ENCODE data around the gene OTULINL.

Gene OTULINL

GRCh38 chr5:14615365-14615764 lies 33.8 kb downstream of the OTULINL start:
- TF ChIP-seq CTCF (IDR thresholded peaks at IDR 0.05; ENCODE audit: extremely low read depth, missing control alignments), result no peak

GRCh38 chr5:14617441-14617840 lies 35.8 kb downstream of the OTULINL start:
- no peak for DNase-seq (ENCODE audit: low spot score)
- no peak for TF ChIP-seq CTCF (IDR thresholded peaks at IDR 0.05; ENCODE audit: extremely low read depth, missing control alignments)

More at GRCh38 chr5:14615365-14615764, 33.8 kb downstream of the OTULINL start:
- no peak for DNase-seq (ENCODE audit: low spot score)

GRCh38 chr5:14627270-14627669 lies 45.7 kb downstream of the OTULINL start:
- DNase-seq (ENCODE audit: low spot score), result no peak
- no peak for TF ChIP-seq CTCF (IDR thresholded peaks at IDR 0.05; ENCODE audit: extremely low read depth, missing control alignments)

GRCh38 chr5:14628346-14628745 lies 46.8 kb downstream of the OTULINL start:
- no peak for TF ChIP-seq CTCF (IDR thresholded peaks at IDR 0.05; ENCODE audit: extremely low read depth, missing control alignments)
- peak; percentile 38 for DNase-seq (ENCODE audit: low spot score)

GRCh38 chr5:14630671-14631070 lies 49.1 kb downstream of the OTULINL start:
- no peak for TF ChIP-seq CTCF (IDR thresholded peaks at IDR 0.05; ENCODE audit: extremely low read depth, missing control alignments)

GRCh38 chr5:14635656-14636055 lies 54.1 kb downstream of the OTULINL start:
- no peak for DNase-seq (ENCODE audit: low spot score)
- TF ChIP-seq CTCF (IDR thresholded peaks at IDR 0.05; ENCODE audit: extremely low read depth, missing control alignments), result no peak

More at GRCh38 chr5:14630671-14631070, 49.1 kb downstream of the OTULINL start:
- DNase-seq (ENCODE audit: low spot score), result no peak

- DNase-seq (ENCODE audit: low spot score), result no peak
These were observed 59.2 kb downstream of the OTULINL start for GRCh38 chr5:14640765-14641164.

More at GRCh38 chr5:14640765-14641164, 59.2 kb downstream of the OTULINL start:
- no peak for TF ChIP-seq CTCF (IDR thresholded peaks at IDR 0.05; ENCODE audit: extremely low read depth, missing control alignments)
